Kidney (tissue), 14 donors: Measurements from ENCODE around the gene FBN1. TPM values are rescaled to one million over a fixed set of nuclear protein-coding genes. Genes with fewer than 3 reads are reported as not detected.

Source experiments
- DNase-seq, 5 donors: peaks; one replicate each; pipeline ENCODE4 v3.0.0-alpha.2; 2013 to 2020
- FAIRE-seq: peaks from 2 replicates; lab custom pipeline; 2012; peaks lifted over from hg19 to GRCh38; lab: Jason Lieb, UNC
- H3K27ac ChIP-seq, 2 donors: one replicate each; pipeline ENCODE4 v1.7.0; 2013; ENCODE audit warnings: low read depth in 2 of 2, low read length in 2 of 2, inconsistent platforms in 1 of 2
- H3K27me3 ChIP-seq: one replicate; pipeline ENCODE4 v1.7.1; 2013; ENCODE audit warnings: low read length, inconsistent platforms; ENCODE audit not compliant: control insufficient read depth, insufficient read depth
- H3K36me3 ChIP-seq, 3 donors: one replicate each; pipeline versions ENCODE4 v1.7.0 to v1.7.1; 2013; ENCODE audit warnings: low read length in 3 of 3, control low read depth in 1 of 3, inconsistent platforms in 1 of 3; ENCODE audit not compliant: insufficient read depth in 3 of 3, control insufficient read depth in 2 of 3
- H3K4me1 ChIP-seq, 3 donors: one replicate each; pipeline versions ENCODE4 v1.7.0 to v1.7.1; 2013; ENCODE audit warnings: low read length in 3 of 3, inconsistent platforms in 1 of 3, low read depth in 1 of 3; ENCODE audit not compliant: control insufficient read depth in 2 of 3, insufficient read depth in 2 of 3
- H3K4me3 ChIP-seq, 3 donors: one replicate each; pipeline versions ENCODE4 v1.7.0 to v1.8.1; 2013; ENCODE audit warnings: low read length in 3 of 3, control low read depth in 1 of 3, inconsistent platforms in 1 of 3
- H3K9ac ChIP-seq, 3 donors: one replicate each; pipeline versions ENCODE4 v1.7.0 to v1.7.1; 2013; ENCODE audit warnings: low read length in 3 of 3, control low read depth in 1 of 3, inconsistent platforms in 1 of 3
- H3K9me3 ChIP-seq, 3 donors: one replicate each; pipeline versions ENCODE4 v1.7.0 to v1.7.1; 2013; ENCODE audit warnings: low read length in 3 of 3, control low read depth in 1 of 3, inconsistent platforms in 1 of 3; ENCODE audit not compliant: control insufficient read depth in 2 of 3, insufficient read depth in 1 of 3
- CTCF ChIP-seq: IDR thresholded peaks from 3 replicates; pipeline ENCODE4 v1.5.1; 2012; ENCODE audit warnings: mild to moderate bottlenecking, moderate library complexity, borderline replicate concordance; ENCODE audit not compliant: insufficient read depth; ENCODE audit errors: extremely low read depth
- intact Hi-C: fragments of 100-400 bp; cut with DNase I; formaldehyde crosslinking; loops from one replicate; pipeline ENCODE4 v1.11.1; 2022
- polyA plus RNA-seq: library from polyadenylated mRNA; stranded (reverse); fragments of 350-450 nt; fragmentation: Illumina TruSeq; extraction: RNeasy Lipid Tissue Mini Kit (QIAGEN cat#74804); gene quantifications from one replicate; pipeline ENCODE4 v1.2.3, GENCODE V29; 2014; ENCODE audit warnings: low read depth, low replicate concordance; ENCODE audit not compliant: insufficient read depth
- total RNA-seq: library from RNA; stranded (reverse); fragmentation: NEBNext Ultra II Directional; extraction: Animal tissue kit (Norgen Biotek cat#: 25700); gene quantifications from one replicate; pipeline ENCODE4 v1.2.1, GENCODE V29; 2021
- donor health status: control.
- donor health status: control.
- donor health status: control.
- donor health status: control.
- donor health status: control.
- donor health status: DM: yes; HTN: yes; CAD: no.
- donor health status: Normal renal cell carcinoma (clear cell type).

The FBN1 gene
- total and polyA plus RNA-seq, 2 donors from 2014 or later, result 2.4 to 30.8 TPM

DNA sequence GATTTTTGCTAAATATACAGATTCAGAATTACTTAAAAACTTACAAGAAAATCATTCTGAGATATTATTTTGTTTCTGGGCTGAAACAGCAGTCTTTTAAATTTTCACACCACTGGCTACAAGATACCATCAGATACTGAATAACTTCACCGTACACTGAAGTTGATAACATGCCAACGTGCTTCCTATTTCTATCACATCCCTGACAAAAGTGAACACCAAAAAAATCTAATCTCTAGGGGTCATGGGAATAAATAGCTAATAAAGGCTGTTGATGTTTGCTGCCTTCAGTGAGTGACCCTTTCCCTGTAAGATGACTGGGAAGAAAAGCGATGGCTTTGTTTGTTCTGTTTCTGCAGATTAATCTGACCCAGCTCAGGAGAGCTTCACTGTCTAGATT lies 193.8 kb downstream of the FBN1 start:
- FAIRE-seq (no peak), DNase-seq (no peak)
- no peak overlapping the region for H3K4me3 ChIP-seq
- no peaks in the 10 kb centered on the region for H3K4me1 ChIP-seq
- H3K36me3 ChIP-seq, result peaks cover 0 to 4% (median 0%) of the 10 kb centered on the region in 3 donors
- no peaks in the 10 kb centered on the region for H3K27me3 ChIP-seq
- H3K9ac ChIP-seq, result no peak overlapping the region
- H3K9me3 ChIP-seq, result no peaks in the 10 kb centered on the region
- intact Hi-C loops, result no loop called here
- no peak overlapping the region for H3K27ac ChIP-seq
- no peak for TF ChIP-seq CTCF

GRCh38 chr15:48451241-48451640 lies 194.3 kb downstream of the FBN1 start:
- Histone ChIP-seq H3K4me1 (no peaks in the 10 kb centered on the region), H3K36me3 (peaks cover 0 to 7% (median 0%) of the 10 kb centered on the region in 3 donors), H3K9ac (no peak overlapping the region), H3K27me3 (no peaks in the 10 kb centered on the region), H3K9me3 (no peaks in the 10 kb centered on the region), H3K4me3 (no peak overlapping the region), H3K27ac (no peak overlapping the region)
- DNase-seq (peak in 1 of 5 donors; percentile 21), FAIRE-seq (no peak)
- no peak for TF ChIP-seq CTCF
- intact Hi-C loops, result no loop called here

DNA sequence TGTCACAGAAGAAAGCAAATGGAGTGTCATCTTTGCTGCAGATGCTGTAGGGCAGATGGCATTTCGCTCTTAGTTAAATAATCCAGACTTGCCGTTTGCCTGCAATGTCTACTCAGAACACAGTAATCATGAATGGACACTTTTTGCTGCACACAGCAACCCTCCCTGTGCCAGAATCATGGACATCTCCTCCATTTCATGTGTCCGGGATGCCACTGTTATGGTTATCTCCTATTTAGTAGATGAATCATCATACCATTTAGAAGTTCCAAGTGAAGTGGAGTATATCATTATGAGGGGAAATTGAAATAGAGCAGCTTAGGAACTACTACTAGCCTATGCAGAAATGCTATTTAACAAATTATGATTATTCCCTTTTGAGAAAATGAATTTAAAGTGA lies 195.8 kb downstream of the FBN1 start:
- Histone ChIP-seq H3K4me1 (no peaks in the 10 kb centered on the region), H3K36me3 (peaks cover 0 to 3% (median 0%) of the 10 kb centered on the region in 3 donors), H3K27ac (no peak overlapping the region), H3K4me3 (no peak overlapping the region), H3K9ac (no peak overlapping the region), H3K27me3 (no peaks in the 10 kb centered on the region), H3K9me3 (no peaks in the 10 kb centered on the region)
- no peak for TF ChIP-seq CTCF
- intact Hi-C loops, result no loop called here
- DNase-seq, result no peak
- no peak for FAIRE-seq

- Histone ChIP-seq H3K36me3 (peaks cover 0 to 3% (median 0%) of the 10 kb centered on the region in 3 donors), H3K27me3 (no peaks in the 10 kb centered on the region), H3K27ac (no peak overlapping the region), H3K4me1 (no peaks in the 10 kb centered on the region), H3K9ac (no peak overlapping the region), H3K9me3 (no peaks in the 10 kb centered on the region), H3K4me3 (no peak overlapping the region)
- no peak for DNase-seq
- intact Hi-C loops, result no loop called here
- no peak for FAIRE-seq
- TF ChIP-seq CTCF, result no peak
These were observed 197.9 kb downstream of the FBN1 start for GRCh38 chr15:48447657-48448056.
